RWPE1 (cell line): ENCODE measurements around the gene SLC4A8.
"Not testable (repeated sequence)": the region's sequence is repeated elsewhere in the genome, so short reads cannot be mapped to it uniquely, and the experiment has no call there.

Experiments
- CTCF ChIA-PET: fragments of 350-600 bp; sonication (Branson Sonifier 250); formaldehyde crosslinking; extraction: SDS; loops from one replicate; lab custom pipeline; 2021; lab: Yijun Ruan, JAX
- POLR2A ChIA-PET: fragments of 400-600 bp; formaldehyde crosslinking; extraction: SDS; loops from one replicate; lab custom pipeline; 2020; ENCODE audit warnings: antibody characterized with exemption; ENCODE audit not compliant: low non-redundant PET; lab: Yijun Ruan, JAX
- DNase-seq: peaks from one replicate; pipeline ENCODE4 v3.0.0; 2012; ENCODE audit warnings: low spot score
- H3K27ac ChIP-seq: fragments of 450-650 bp; 2 replicates; pipeline ENCODE4 v1.5.1; 2017
- TF ChIP-seq, protein P1 (sequence below): fragments of 450-650 bp; conservative IDR thresholded peaks from 2 replicates; pipeline ENCODE4 v1.5.1; 2017; ENCODE audit warnings: low read depth, mild to moderate bottlenecking

SLC4A8 gene

DNA sequence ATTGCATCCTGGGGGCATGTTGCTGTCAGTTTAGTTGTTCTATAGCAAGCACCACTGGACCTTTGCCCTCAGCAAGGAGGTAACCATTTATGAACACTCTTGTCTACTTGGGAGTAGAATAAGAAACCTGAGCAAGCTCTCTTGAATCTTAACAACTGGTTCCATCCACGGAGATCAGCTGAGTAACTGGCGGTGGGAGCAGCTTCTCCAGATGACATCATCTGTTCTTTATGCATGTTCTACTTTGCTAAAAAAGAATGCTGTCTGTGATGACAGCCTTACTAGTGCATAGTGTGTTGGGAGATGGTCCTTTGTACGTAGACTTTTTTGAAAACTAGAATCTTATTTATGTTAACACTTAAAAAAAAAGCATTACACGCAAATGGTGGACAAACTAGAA, 17.7 kb downstream of the SLC4A8 start:
- no peak for DNase-seq
- TF ChIP-seq, protein P1, sequence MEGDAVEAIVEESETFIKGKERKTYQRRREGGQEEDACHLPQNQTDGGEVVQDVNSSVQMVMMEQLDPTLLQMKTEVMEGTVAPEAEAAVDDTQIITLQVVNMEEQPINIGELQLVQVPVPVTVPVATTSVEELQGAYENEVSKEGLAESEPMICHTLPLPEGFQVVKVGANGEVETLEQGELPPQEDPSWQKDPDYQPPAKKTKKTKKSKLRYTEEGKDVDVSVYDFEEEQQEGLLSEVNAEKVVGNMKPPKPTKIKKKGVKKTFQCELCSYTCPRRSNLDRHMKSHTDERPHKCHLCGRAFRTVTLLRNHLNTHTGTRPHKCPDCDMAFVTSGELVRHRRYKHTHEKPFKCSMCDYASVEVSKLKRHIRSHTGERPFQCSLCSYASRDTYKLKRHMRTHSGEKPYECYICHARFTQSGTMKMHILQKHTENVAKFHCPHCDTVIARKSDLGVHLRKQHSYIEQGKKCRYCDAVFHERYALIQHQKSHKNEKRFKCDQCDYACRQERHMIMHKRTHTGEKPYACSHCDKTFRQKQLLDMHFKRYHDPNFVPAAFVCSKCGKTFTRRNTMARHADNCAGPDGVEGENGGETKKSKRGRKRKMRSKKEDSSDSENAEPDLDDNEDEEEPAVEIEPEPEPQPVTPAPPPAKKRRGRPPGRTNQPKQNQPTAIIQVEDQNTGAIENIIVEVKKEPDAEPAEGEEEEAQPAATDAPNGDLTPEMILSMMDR: no peak
- ChIA-PET POLR2A (no interaction called here), CTCF (interaction anchor here (0.7 kb wide), 1 partner anchor 467 kb away, joined by 3 read pairs; no protein-coding TSS in a partner anchor)
- H3K27ac ChIP-seq: no peak overlapping the region

DNA sequence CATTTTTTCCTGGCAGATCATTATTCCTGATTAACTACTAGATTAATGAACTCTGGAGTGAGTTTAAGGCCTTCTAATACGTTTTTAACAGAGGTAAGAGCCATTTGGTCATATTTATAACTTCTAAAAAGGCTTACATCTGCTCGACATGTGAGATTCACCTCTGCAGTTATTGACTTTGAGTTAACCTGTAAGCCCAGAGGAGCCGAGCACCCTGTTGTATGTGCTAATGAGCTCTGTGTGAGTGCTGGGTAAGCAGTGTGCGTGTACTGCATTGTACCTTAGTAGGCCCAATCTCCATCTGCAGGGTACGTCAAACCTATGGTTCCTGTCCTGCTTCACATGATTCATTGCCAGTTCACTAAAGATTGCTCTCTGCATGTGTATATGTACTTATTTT, 18.9 kb downstream of the SLC4A8 start:
- TF ChIP-seq, protein P1: no peak
- POLR2A ChIA-PET: no interaction called here
- CTCF ChIA-PET: no interaction called here
- no peak for DNase-seq
- no peak overlapping the region for H3K27ac ChIP-seq

DNA sequence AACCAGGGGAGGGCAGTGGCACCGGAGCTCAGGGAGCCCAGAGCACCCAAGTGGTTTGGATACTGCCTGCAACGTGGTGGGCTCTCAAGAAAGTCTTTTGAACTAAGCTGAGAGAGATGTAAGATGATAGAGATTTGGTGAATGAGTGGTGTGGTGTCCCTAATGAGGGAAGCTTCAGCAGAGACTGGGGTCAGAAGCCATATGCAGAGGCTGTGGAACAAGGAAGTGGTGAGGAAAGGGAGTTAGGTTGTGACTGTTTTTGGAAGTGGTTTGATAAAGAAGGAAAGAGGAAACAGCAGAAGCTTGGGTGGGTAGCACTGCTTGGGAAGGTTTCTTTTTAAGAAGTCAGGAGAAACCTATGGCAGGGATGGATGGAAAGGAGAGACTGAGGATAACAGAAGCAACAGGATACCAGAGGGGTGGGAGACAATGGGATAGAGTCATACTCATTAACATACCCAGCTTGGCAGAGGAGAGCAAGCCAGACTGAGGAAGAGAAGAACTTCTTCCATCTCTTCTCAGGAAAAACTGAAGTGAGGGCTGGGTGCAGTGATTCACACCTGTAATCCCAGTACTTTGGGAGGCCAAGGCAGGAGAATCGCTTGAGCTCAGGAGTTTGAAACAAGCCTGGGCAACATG, 24.1 kb downstream of the SLC4A8 start:
- TF ChIP-seq, protein P1: no peak
- ChIA-PET POLR2A (no interaction called here), CTCF (interaction anchor here (0.5 to 0.6 kb wide), 2 partner anchors 76 to 205 kb away, joined by 3 to 4 read pairs; no protein-coding TSS in a partner anchor)
- no peak for DNase-seq
- no peak overlapping the region for H3K27ac ChIP-seq

DNA sequence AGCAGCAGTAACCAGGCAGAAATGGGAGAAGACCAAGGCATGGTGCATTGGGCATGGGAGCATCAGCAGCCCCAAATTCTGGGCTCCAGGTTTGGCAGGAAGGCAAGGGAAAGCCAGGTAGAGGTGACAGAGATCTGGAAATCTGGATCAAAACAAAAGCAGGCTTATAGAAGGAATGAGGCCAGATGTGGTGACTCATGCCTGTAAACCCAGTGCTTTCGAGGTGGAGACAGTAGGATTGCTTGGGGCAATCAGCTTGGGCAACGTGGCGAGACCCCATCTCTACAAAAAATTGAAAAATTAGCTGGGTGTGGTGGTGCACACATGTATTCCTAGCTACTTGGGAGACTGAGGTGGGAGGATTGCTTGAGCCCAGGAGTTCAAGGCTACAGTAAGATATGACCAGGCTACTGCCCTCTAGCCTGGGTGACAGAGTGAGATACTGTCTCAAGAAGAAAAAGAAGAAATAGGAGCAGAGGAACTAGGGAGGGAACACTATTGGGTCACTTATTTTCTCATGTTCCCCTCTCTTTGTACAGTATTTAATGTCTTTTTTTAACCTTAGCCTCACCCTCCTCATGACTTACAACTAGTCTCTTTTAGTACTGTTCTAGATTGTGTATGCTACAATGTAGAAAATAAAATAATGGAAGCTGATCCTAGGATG, 25.1 kb downstream of the SLC4A8 start:
- POLR2A ChIA-PET: no interaction called here
- TF ChIP-seq, protein P1: no peak
- no peak overlapping the region for H3K27ac ChIP-seq
- CTCF ChIA-PET: interaction anchor here (0.6 to 0.7 kb wide), 2 partner anchors 574 to 1141 kb away, joined by 3 to 5 read pairs; no protein-coding TSS in a partner anchor
- no peak for DNase-seq

DNA sequence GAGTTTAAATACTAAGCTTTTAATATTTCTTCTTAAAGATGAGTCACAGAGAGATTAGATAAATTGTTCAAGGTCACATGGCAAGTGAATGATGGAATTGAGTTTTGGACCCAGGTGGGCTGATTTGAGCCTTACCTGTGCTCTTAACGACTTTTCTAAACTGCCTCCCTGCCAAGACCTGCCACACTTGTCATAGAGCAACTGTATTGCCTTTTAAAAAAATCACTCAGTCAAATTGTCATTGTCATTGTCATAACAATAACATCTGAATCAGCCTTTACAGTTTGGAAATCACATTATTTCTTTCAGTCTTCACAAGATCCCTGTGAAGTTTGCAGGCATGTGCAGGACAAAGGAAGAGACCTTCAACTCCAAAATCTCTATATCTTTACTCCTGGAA, 25.7 kb downstream of the SLC4A8 start:
- CTCF ChIA-PET: interaction anchor here (0.6 kb wide), 1 partner anchor 1142 kb away, joined by 3 read pairs; no protein-coding TSS in a partner anchor
- POLR2A ChIA-PET: no interaction called here

DNA sequence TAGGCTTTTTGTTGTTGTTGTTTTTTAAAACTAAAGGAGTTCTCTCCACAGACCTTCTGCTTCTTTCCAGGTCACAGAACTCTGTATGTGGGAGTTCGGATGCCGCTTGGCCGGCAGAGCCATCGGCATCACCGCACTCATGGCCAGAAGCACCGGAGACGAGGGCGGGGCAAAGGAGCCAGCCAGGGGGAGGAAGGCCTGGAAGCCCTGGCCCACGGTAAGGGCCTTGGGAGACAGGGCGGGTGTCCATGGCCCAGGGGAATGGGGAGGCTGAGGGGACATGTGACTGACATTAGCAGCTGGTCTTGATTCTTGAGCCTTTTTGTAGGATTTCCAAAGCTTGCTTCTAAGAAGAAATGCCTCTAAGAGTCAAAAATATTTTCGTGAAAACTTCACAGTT, 26.2 kb downstream of the SLC4A8 start:
- ChIA-PET POLR2A (no interaction called here), CTCF (no interaction called here)
- H3K27ac ChIP-seq: no peak overlapping the region
- TF ChIP-seq, protein P1: no peak
- DNase-seq: no peak

More for the DNA sequence above, 25.7 kb downstream of the SLC4A8 start:
- no peak for DNase-seq
- no peak overlapping the region for H3K27ac ChIP-seq
- TF ChIP-seq, protein P1: no peak

DNA sequence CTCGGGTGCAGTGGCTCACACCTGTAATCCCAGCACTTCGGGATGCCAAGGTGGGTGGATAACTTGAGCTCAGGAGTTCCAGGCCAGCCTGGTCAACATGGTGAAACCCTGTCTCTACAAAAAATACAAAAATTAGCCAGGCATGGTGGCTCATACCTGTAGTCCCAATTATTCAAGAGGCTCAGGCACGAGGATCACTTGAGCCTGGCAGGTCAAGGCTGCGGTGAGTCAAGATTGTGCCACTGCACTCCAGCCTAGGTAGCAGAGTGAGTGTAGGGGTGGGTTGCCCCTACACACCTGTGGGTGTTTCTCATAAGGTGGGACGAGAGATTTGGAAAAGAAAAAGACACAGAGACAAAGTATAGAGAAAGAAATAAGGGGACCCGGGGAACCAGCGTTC, 29.4 kb downstream of the SLC4A8 start:
- DNase-seq, H3K27ac ChIP-seq, CTCF ChIA-PET, POLR2A ChIA-PET: not testable (repeated sequence)

DNA sequence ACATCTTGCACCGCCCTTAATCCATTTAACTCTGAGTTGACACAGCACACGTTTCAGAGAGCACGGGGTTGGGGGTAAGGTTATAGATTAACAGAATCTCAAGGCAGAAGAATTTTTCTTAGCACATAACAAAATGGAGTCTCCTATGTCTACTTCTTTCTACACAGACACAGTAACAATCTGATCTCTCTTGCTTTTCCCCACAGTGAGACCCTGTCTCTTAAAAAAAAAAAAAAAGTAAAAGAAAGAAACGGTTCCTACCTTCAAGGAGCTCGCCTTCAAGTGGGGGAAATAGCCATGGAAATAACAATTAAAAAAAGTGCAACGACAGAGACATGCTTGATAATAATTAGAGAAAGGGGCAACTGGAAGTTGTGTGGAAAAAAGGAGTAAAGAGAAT, 30.4 kb downstream of the SLC4A8 start:
- POLR2A ChIA-PET, DNase-seq, H3K27ac ChIP-seq: not testable (repeated sequence)
- CTCF ChIA-PET: interaction anchor here (0.6 kb wide), 1 partner anchor 245 kb away, joined by 4 read pairs; no protein-coding TSS in a partner anchor
